ENCODE results near the gene ARAP2.

Gene ARAP2

GRCh38 chr4:36244257-36245082, at the start of gene ARAP2:
TSS of gene ARAP2 (minus strand) at chr4:36244514. CDS start at chr4:36229486, 15,028 bp downstream.
- DNase-seq (ENCODE audit: low read depth) = no peak

- no peak for DNase-seq (ENCODE audit: low read depth)
Measured at GRCh38 chr4:36292556-36293188, 48.4 kb upstream of the ARAP2 start.

- DNase-seq (ENCODE audit: low read depth) = no peak
Measured at GRCh38 chr4:36290641-36291040, 46.3 kb upstream of the ARAP2 start.

GRCh38 chr4:36288731-36289426, 44.6 kb upstream of the ARAP2 start:
- no peak for DNase-seq (ENCODE audit: low read depth)

- DNase-seq (ENCODE audit: low read depth) = no peak
Measured at GRCh38 chr4:36286481-36286871, 42.2 kb upstream of the ARAP2 start.

- DNase-seq (ENCODE audit: low read depth) = no peak
Measured at GRCh38 chr4:36285784-36286480, 41.6 kb upstream of the ARAP2 start.

- DNase-seq (ENCODE audit: low read depth) = no peak
Measured at GRCh38 chr4:36283912-36284465, 39.7 kb upstream of the ARAP2 start.

GRCh38 chr4:36282503-36283030, 38.3 kb upstream of the ARAP2 start:
- no peak for DNase-seq (ENCODE audit: low read depth)

- DNase-seq (ENCODE audit: low read depth) = no peak
Measured at GRCh38 chr4:36281384-36282106, 37.2 kb upstream of the ARAP2 start, which contains the start of gene DTHD1. TSS of gene DTHD1 (plus strand) at chr4:36281616. CDS start at chr4:36281759, 143 bp downstream.

- DNase-seq (ENCODE audit: low read depth) = no peak
Measured at GRCh38 chr4:36280555-36280954, 36.2 kb upstream of the ARAP2 start.

GRCh38 chr4:36278789-36279188, 34.5 kb upstream of the ARAP2 start:
- no peak for DNase-seq (ENCODE audit: low read depth)

GRCh38 chr4:36277533-36277932, 33.2 kb upstream of the ARAP2 start:
- no peak for DNase-seq (ENCODE audit: low read depth)

GRCh38 chr4:36274158-36274557, 29.8 kb upstream of the ARAP2 start:
- DNase-seq (ENCODE audit: low read depth) = no peak

- no peak for DNase-seq (ENCODE audit: low read depth)
Measured at GRCh38 chr4:36273276-36273675, 29.0 kb upstream of the ARAP2 start.

- DNase-seq (ENCODE audit: low read depth) = no peak
Measured at GRCh38 chr4:36269533-36270173, 25.3 kb upstream of the ARAP2 start.

GRCh38 chr4:36269101-36269500, 24.8 kb upstream of the ARAP2 start:
- DNase-seq (ENCODE audit: low read depth) = no peak

- no peak for DNase-seq (ENCODE audit: low read depth)
Measured at GRCh38 chr4:36267486-36268268, 23.4 kb upstream of the ARAP2 start.

GRCh38 chr4:36264207-36264826, 20.0 kb upstream of the ARAP2 start:
- no peak for DNase-seq (ENCODE audit: low read depth)

GRCh38 chr4:36260731-36261130, 16.4 kb upstream of the ARAP2 start:
- no peak for DNase-seq (ENCODE audit: low read depth)

Data from stromal cell of bone marrow (primary cell).